Neural progenitor cell (in vitro differentiated cells): ENCODE results near the gene IQUB. TPM values are rescaled to one million over a fixed set of nuclear protein-coding genes. Genes with fewer than 3 reads are reported as not detected.

Source experiments
- DNase-seq: peaks from one replicate; pipeline ENCODE4 v3.0.0-alpha.2; 2016; ENCODE audit warnings: low spot score
- H2AFZ ChIP-seq: fragments of 200-600 bp; sonication (generic); replicated peaks from 2 replicates; pipeline ENCODE4 v1.6.1; 2016; ENCODE audit warnings: antibody characterized with exemption
- H3F3A ChIP-seq: fragments of 200-600 bp; sonication (generic); 2 replicates; pipeline ENCODE4 v1.6.1; 2016; ENCODE audit warnings: antibody characterized with exemption, low read depth
- H3K27ac ChIP-seq: fragments of 200-600 bp; sonication (generic); 2 replicates; pipeline ENCODE4 v1.5.1; 2016; ENCODE audit warnings: mild to moderate bottlenecking
- H3K27me3 ChIP-seq: fragments of 200-600 bp; sonication (generic); 2 replicates; pipeline ENCODE4 v1.6.1; 2016; ENCODE audit warnings: mild to moderate bottlenecking, moderate library complexity
- H3K36me3 ChIP-seq: fragments of 200-600 bp; sonication (generic); 2 replicates; pipeline ENCODE4 v1.5.1; 2016
- H3K4me1 ChIP-seq: fragments of 200-600 bp; sonication (generic); 2 replicates; pipeline ENCODE4 v1.6.1; 2016; ENCODE audit warnings: mixed run types
- H3K4me2 ChIP-seq: fragments of 200-600 bp; sonication (generic); 2 replicates; pipeline ENCODE4 v1.6.1; 2016
- H3K4me3 ChIP-seq: fragments of 200-600 bp; sonication (generic); 2 replicates; pipeline ENCODE4 v1.5.1; 2016
- H3K79me2 ChIP-seq: fragments of 200-600 bp; sonication (generic); 2 replicates; pipeline ENCODE4 v1.6.1; 2016; ENCODE audit warnings: low read depth
- H3K9ac ChIP-seq: fragments of 200-600 bp; sonication (generic); 2 replicates; pipeline ENCODE4 v1.6.1; 2016
- H3K9me3 ChIP-seq: fragments of 200-600 bp; sonication (generic); 2 replicates; pipeline ENCODE4 v1.5.1; 2016; ENCODE audit warnings: low read depth
- H4K20me1 ChIP-seq: fragments of 200-600 bp; sonication (generic); 2 replicates; pipeline ENCODE4 v1.6.1; 2016; ENCODE audit warnings: low read depth
- H3K27ac Mint-ChIP-seq: 3 replicates; pipeline ENCODE4 v1.8.0; 2021; ENCODE audit warnings: mixed read lengths
- H3K27me3 Mint-ChIP-seq: 2 replicates; pipeline ENCODE4 v1.8.0; 2022; ENCODE audit warnings: low read depth, mild to moderate bottlenecking, inconsistent platforms, moderate library complexity, mixed read lengths; ENCODE audit not compliant: insufficient read depth
- H3K36me3 Mint-ChIP-seq: 3 replicates; pipeline ENCODE4 v1.8.0; 2021; ENCODE audit warnings: mixed read lengths
- H3K4me1 Mint-ChIP-seq: 3 replicates; pipeline ENCODE4 v1.8.0; 2021; ENCODE audit warnings: mixed read lengths
- H3K4me3 Mint-ChIP-seq: 3 replicates; pipeline ENCODE4 v1.8.0; 2021; ENCODE audit warnings: mild to moderate bottlenecking, moderate library complexity, mixed read lengths
- H3K9me3 Mint-ChIP-seq: 3 replicates; pipeline ENCODE4 v1.8.0; 2020; ENCODE audit warnings: mixed read lengths
- EZH2 ChIP-seq: fragments of 200-600 bp; sonication (generic); IDR thresholded peaks from 2 replicates; pipeline ENCODE4 v1.6.1; 2017; ENCODE audit warnings: antibody characterized with exemption, mild to moderate bottlenecking, moderate library complexity
- EZH2phosphoT487 ChIP-seq: fragments of 200-600 bp; sonication (generic); IDR thresholded peaks from 2 replicates; pipeline ENCODE4 v1.6.1; 2017; ENCODE audit warnings: antibody characterized with exemption
- total RNA-seq: library from RNA; depleted of rRNA; stranded (reverse); fragments of >200 nt; gene quantifications from 2 replicates; pipeline ENCODE4 v1.2.3, GENCODE V29; 2015; ENCODE audit warnings: low replicate concordance
- TF ChIP-seq, protein P1 (sequence below): fragments of 200-600 bp; sonication (generic); IDR thresholded peaks from 2 replicates; pipeline ENCODE4 v1.5.1; 2017; ENCODE audit warnings: antibody characterized with exemption, mild to moderate bottlenecking

Gene IQUB
- total RNA-seq, 1 donor from 2014 or later, result 0.58 TPM

DNA sequence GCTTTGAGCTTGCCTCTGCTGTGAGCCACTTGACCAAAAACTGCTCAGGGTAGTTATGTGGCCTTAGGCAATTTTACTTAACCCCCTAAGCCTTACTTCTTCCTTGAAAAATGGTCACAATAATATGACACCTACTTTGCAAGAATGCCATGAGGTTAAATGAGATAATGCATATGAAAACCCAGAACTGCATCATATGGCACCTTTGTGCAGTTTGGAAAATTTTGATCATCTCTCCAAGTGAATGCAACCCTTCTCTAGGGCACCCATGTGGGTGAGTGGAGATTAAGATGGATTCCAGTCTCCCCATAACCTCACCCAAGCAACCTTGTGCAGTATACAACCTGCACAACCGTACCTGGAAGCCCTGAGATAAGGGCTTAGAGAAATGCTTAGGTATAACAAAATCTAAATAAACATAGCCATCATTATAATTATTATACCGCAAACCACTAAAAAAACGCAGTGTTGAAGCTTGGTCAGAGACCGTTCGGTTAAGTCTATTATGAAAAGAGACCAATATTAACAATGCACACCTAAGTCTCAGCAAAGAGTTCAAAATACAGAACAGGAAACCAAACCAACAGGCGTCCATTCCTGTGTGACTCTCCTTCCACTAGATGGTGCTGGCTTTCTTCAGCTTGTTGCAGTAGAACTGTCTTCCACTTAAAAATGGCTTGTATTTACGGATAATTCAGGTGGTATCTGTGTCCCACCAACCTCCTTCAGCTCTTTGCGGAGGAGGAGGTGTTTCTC lies 46.2 kb upstream of the IQUB start:
- no peaks in the 10 kb centered on the region for H3K36me3 ChIP-seq
- no peak overlapping the region for H3K4me3 Mint-ChIP-seq
- peak; percentile 67 for DNase-seq
- H3K9me3 ChIP-seq, result no peaks in the 10 kb centered on the region
- no peaks in the 10 kb centered on the region for H3K36me3 Mint-ChIP-seq
- H3K79me2 ChIP-seq, result no peaks in the 10 kb centered on the region
- H3K4me2 ChIP-seq, result no peak overlapping the region
- H3K27ac Mint-ChIP-seq, result no peak overlapping the region
- H3K27me3 ChIP-seq, result no peaks in the 10 kb centered on the region
- no peak overlapping the region for H3K4me3 ChIP-seq
- H3K4me1 Mint-ChIP-seq, result no peaks in the 10 kb centered on the region
- H3K9me3 Mint-ChIP-seq, result no peaks in the 10 kb centered on the region
- H3K9ac ChIP-seq, result no peak overlapping the region
- H2AFZ ChIP-seq, result peak overlapping the region; percentile 84
- TF ChIP-seq, protein P1, sequence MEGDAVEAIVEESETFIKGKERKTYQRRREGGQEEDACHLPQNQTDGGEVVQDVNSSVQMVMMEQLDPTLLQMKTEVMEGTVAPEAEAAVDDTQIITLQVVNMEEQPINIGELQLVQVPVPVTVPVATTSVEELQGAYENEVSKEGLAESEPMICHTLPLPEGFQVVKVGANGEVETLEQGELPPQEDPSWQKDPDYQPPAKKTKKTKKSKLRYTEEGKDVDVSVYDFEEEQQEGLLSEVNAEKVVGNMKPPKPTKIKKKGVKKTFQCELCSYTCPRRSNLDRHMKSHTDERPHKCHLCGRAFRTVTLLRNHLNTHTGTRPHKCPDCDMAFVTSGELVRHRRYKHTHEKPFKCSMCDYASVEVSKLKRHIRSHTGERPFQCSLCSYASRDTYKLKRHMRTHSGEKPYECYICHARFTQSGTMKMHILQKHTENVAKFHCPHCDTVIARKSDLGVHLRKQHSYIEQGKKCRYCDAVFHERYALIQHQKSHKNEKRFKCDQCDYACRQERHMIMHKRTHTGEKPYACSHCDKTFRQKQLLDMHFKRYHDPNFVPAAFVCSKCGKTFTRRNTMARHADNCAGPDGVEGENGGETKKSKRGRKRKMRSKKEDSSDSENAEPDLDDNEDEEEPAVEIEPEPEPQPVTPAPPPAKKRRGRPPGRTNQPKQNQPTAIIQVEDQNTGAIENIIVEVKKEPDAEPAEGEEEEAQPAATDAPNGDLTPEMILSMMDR, result peak; percentile 82
- TF ChIP-seq EZH2, result no peak
- H3K27me3 Mint-ChIP-seq, result no peaks in the 10 kb centered on the region
- H3K27ac ChIP-seq, result no peak overlapping the region
- H3K4me1 ChIP-seq, result no peaks in the 10 kb centered on the region
- H3F3A ChIP-seq, result no peaks in the 10 kb centered on the region
- H4K20me1 ChIP-seq, result no peaks in the 10 kb centered on the region

DNA sequence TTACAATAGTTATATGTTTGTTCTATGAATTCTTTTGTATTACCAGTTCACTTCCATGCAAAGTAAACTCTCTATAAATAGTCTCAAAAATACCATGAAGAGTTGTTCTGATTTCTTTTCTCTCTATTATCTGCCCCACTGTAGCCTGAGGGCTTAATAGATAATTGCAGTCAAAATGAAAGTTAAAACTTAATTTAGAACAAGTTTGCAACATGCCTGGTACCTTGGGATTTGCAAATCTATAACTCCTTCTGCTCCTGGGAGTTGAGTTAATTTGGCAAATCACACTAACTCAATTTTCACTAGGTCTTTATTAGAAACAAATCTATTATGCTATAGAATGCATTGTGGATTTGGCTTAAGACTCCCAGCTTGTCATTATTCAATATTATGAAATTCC lies 45.0 kb upstream of the IQUB start:
- Histone ChIP-seq H3K27me3 (no peaks in the 10 kb centered on the region), H3K79me2 (no peaks in the 10 kb centered on the region), H3K9ac (no peak overlapping the region), H3K4me3 (no peak overlapping the region), H3K4me2 (no peak overlapping the region), H3K9me3 (no peaks in the 10 kb centered on the region), H3K27ac (no peak overlapping the region), H2AFZ (no peak overlapping the region), H3K36me3 (no peaks in the 10 kb centered on the region), H4K20me1 (no peaks in the 10 kb centered on the region), H3F3A (no peaks in the 10 kb centered on the region), H3K4me1 (no peaks in the 10 kb centered on the region)
- TF ChIP-seq, protein P1, result no peak
- no peak for TF ChIP-seq EZH2phosphoT487
- TF ChIP-seq EZH2, result no peak
- Mint-ChIP-seq H3K27me3 (no peaks in the 10 kb centered on the region), H3K27ac (no peak overlapping the region), H3K36me3 (no peaks in the 10 kb centered on the region), H3K4me1 (no peaks in the 10 kb centered on the region), H3K9me3 (no peaks in the 10 kb centered on the region), H3K4me3 (no peak overlapping the region)
- DNase-seq, result no peak

DNA sequence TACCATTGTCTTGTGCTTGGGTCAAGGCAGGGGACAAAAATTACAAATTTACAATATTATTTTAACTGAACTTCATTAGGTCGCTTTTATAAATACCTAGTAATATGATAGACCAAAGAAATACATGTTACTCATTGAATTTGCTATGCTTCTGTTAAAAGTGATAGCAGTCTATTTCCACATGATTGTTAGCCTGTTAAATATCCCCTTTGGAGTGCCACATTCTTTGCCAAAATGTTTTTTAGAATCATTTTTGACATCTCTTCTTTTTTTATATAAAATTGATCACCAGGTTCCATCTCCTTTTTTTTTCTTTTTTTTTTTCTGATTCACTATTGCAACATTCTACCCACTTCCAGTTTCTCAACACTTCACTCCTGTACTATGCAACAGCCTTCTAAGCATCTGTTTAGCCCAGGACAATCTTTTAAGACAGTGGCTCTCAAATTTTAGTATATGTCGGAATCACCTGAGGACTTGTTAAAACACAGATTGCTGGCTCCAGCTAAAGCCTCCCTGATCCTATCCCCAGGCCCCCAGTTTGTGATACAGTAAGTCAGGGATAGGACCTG lies 39.6 kb upstream of the IQUB start:
- H3K36me3 Mint-ChIP-seq, result no peaks in the 10 kb centered on the region
- no peak overlapping the region for H3K4me2 ChIP-seq
- no peaks in the 10 kb centered on the region for H3K9me3 ChIP-seq
- no peaks in the 10 kb centered on the region for H3K9me3 Mint-ChIP-seq
- H3K4me1 Mint-ChIP-seq, result no peaks in the 10 kb centered on the region
- no peak overlapping the region for H3K27ac Mint-ChIP-seq
- H3K9ac ChIP-seq, result no peak overlapping the region
- no peak for DNase-seq
- TF ChIP-seq EZH2phosphoT487 (no peak), EZH2 (no peak)
- TF ChIP-seq, protein P1, result no peak
- no peaks in the 10 kb centered on the region for H3F3A ChIP-seq
- H3K36me3 ChIP-seq, result no peaks in the 10 kb centered on the region
- H3K27me3 Mint-ChIP-seq, result peaks cover 5% of the 10 kb centered on the region
- H4K20me1 ChIP-seq, result no peaks in the 10 kb centered on the region
- H3K79me2 ChIP-seq, result no peaks in the 10 kb centered on the region
- no peak overlapping the region for H3K27ac ChIP-seq
- no peak overlapping the region for H3K4me3 Mint-ChIP-seq
- H3K4me3 ChIP-seq, result no peak overlapping the region
- no peak overlapping the region for H2AFZ ChIP-seq
- no peaks in the 10 kb centered on the region for H3K4me1 ChIP-seq
- H3K27me3 ChIP-seq, result no peaks in the 10 kb centered on the region
